B cell (primary cell): ENCODE results near the gene TNRC6C. TPM values are rescaled to one million over a fixed set of nuclear protein-coding genes. Genes with fewer than 3 reads are reported as not detected.
"Not testable (repeated sequence)": the region's sequence is repeated elsewhere in the genome, so short reads cannot be mapped to it uniquely, and the experiment has no call there.

Experiments
- ATAC-seq: fragments of 200-7000 bp; cut with Tn5 transposase; one replicate; pipeline ENCODE4 v1.10.0; 2021; ENCODE audit warnings: low read depth, mild to moderate bottlenecking, moderate number of reproducible peaks, moderate library complexity
- CTCF ChIA-PET: fragments of 350-600 bp; sonication (Branson Sonifier 250); formaldehyde crosslinking; loops from one replicate; lab custom pipeline; 2021; ENCODE audit warnings: antibody characterized with exemption, inconsistent platforms; lab: Charles Lee
- POLR2A ChIA-PET: fragments of 350-600 bp; sonication (Branson Sonifier 250); formaldehyde crosslinking; loops from one replicate; lab custom pipeline; 2021; ENCODE audit warnings: antibody characterized with exemption; lab: Charles Lee
- DNase-seq: peaks from one replicate; pipeline ENCODE4 v3.0.0; 2013
- H2AFZ ChIP-seq: 2 replicates; pipeline ENCODE4 v1.6.1; 2012; ENCODE audit warnings: mild to moderate bottlenecking, low read depth, low read length; ENCODE audit not compliant: insufficient read depth, poor library complexity, severe bottlenecking
- H3K27ac ChIP-seq, 2 donors: 1 replicate in 1 of 2; 2 replicates in 1 of 2; pipeline ENCODE4 v1.5.1; 2012 to 2013; ENCODE audit warnings: low read length in 2 of 2, mild to moderate bottlenecking in 2 of 2, moderate library complexity in 1 of 2
- H3K27me3 ChIP-seq, 4 experiments: fragments of 200-600 bp in 1 of 4; sonication (generic) in 1 of 4; replicated peaks in 1 of 4; 1 replicate in 2 of 4; 2 replicates in 2 of 4; pipeline versions ENCODE4 v1.6.1 to v1.7.0; 2013 to 2016; ENCODE audit warnings: low read length in 3 of 4, mild to moderate bottlenecking in 2 of 4, mixed read lengths in 1 of 4, moderate library complexity in 1 of 4; ENCODE audit not compliant: insufficient read depth in 4 of 4, control insufficient read depth in 3 of 4; ENCODE audit errors: control extremely low read depth in 1 of 4
- H3K36me3 ChIP-seq, 2 experiments: replicated peaks in 1 of 2; 1 replicate in 1 of 2; 2 replicates in 1 of 2; pipeline versions ENCODE4 v1.6.1 to v1.7.1; 2013; ENCODE audit warnings: low read length in 1 of 2; ENCODE audit not compliant: insufficient read depth in 2 of 2, control insufficient read depth in 1 of 2; ENCODE audit errors: control extremely low read depth in 1 of 2, extremely low read depth in 1 of 2
- H3K4me1 ChIP-seq, 2 donors: fragments of 200-600 bp in 1 of 2; sonication (generic) in 1 of 2; 1 replicate in 1 of 2; 2 replicates in 1 of 2; pipeline versions ENCODE4 v1.5.1 to v1.6.1; 2013 to 2017; ENCODE audit warnings: low read length in 2 of 2; ENCODE audit not compliant: control insufficient read depth in 2 of 2, insufficient read depth in 2 of 2
- H3K4me2 ChIP-seq: replicated peaks from 2 replicates; pipeline ENCODE3; 2012; ENCODE audit warnings: mild to moderate bottlenecking, low read depth, low read length; ENCODE audit not compliant: poor library complexity, severe bottlenecking
- H3K4me3 ChIP-seq, 5 experiments: fragments of 200-600 bp in 1 of 5; sonication (generic) in 1 of 5; 1 replicate in 3 of 5; 2 replicates in 2 of 5; pipeline versions ENCODE4 v1.5.1 to v1.7.0; 2011 to 2016; ENCODE audit warnings: low read length in 4 of 5, mild to moderate bottlenecking in 4 of 5, low read depth in 2 of 5, control low read depth in 1 of 5, moderate library complexity in 1 of 5; ENCODE audit not compliant: insufficient read depth in 1 of 5; ENCODE audit errors: control extremely low read depth in 1 of 5, extremely low read depth in 1 of 5
- H3K79me2 ChIP-seq: fragments of 200-600 bp; sonication (generic); one replicate; pipeline ENCODE4 v1.6.0; 2016; ENCODE audit warnings: low read length; ENCODE audit not compliant: control insufficient read depth, insufficient read depth
- H3K9ac ChIP-seq: fragments of 200-600 bp; sonication (generic); 2 replicates; pipeline ENCODE4 v1.6.1; 2017; ENCODE audit warnings: mild to moderate bottlenecking, low read length, moderate library complexity
- H3K9me3 ChIP-seq, 3 donors: one replicate each; pipeline versions ENCODE4 v1.6.1 to v1.7.1; 2013; ENCODE audit warnings: low read length in 2 of 3; ENCODE audit not compliant: control insufficient read depth in 2 of 3, insufficient read depth in 1 of 3; ENCODE audit errors: control extremely low read depth in 1 of 3
- H4K20me1 ChIP-seq: 2 replicates; pipeline ENCODE4 v1.6.0; 2012; ENCODE audit warnings: mild to moderate bottlenecking, low read length; ENCODE audit not compliant: insufficient read depth, control insufficient read depth, poor library complexity, severe bottlenecking
- H3K27ac Mint-ChIP-seq: one replicate; pipeline ENCODE4 v1.8.0; 2021; ENCODE audit warnings: mixed read lengths
- H3K27me3 Mint-ChIP-seq: one replicate; pipeline ENCODE4 v1.8.0; 2021; ENCODE audit warnings: mixed read lengths
- H3K4me1 Mint-ChIP-seq: one replicate; pipeline ENCODE4 v1.8.0; 2021; ENCODE audit warnings: mixed read lengths
- H3K4me3 Mint-ChIP-seq: one replicate; pipeline ENCODE4 v1.8.0; 2021; ENCODE audit warnings: mixed read lengths
- H3K9me3 Mint-ChIP-seq: one replicate; pipeline ENCODE4 v1.8.0; 2022; ENCODE audit warnings: mixed read lengths; ENCODE audit not compliant: insufficient read depth
- EZH2 ChIP-seq: IDR thresholded peaks from 2 replicates; pipeline ENCODE4 v1.6.1; 2012; ENCODE audit warnings: borderline replicate concordance, low read depth, mild to moderate bottlenecking, moderate library complexity, low read length; ENCODE audit not compliant: insufficient read depth, poor library complexity, severe bottlenecking
- WGBS: methylation state at CpG from one replicate; pipeline ENCODE4 v1.1.5; 2013; ENCODE audit warnings: missing lambda C conversion rate; ENCODE audit not compliant: insufficient coverage; 5-methylcytosine and 5-hydroxymethylcytosine counted together
- intact Hi-C: fragments of 100-400 bp; cut with micrococcal nuclease; formaldehyde crosslinking; loops from one replicate; pipeline ENCODE4 v1.10.0; 2022
- polyA plus RNA-seq: library from polyadenylated mRNA; depleted of rRNA; stranded (reverse); fragments of >200 nt; gene quantifications from 2 replicates; pipeline ENCODE4 v1.2.3, GENCODE V29; 2012
- total RNA-seq, 2 donors: library from RNA; stranded (reverse); fragments of 120-200 nt in 1 of 2; gene quantifications; 1 replicate in 1 of 2; 2 replicates in 1 of 2; pipeline versions ENCODE4 v1.2.3 to v1.2.4, GENCODE V29; 2013 to 2022
- TF ChIP-seq, protein P1 (sequence below): fragments of 200-600 bp; IDR thresholded peaks from one replicate; pipeline ENCODE4 v1.8.0; 2022; ENCODE audit warnings: antibody characterized with exemption, mild to moderate bottlenecking

The TNRC6C gene
- total and polyA plus RNA-seq, 2 donors (not counting 1 experiment from before 2014, with no cell fraction given): 3.9 to 63.8 TPM

GRCh38 chr17:78114831-78115723 lies 156.6 kb downstream of the TNRC6C start:
- no peak for DNase-seq
- H3K4me2 ChIP-seq: no peak overlapping the region

GRCh38 chr17:78115803-78116202 lies 157.3 kb downstream of the TNRC6C start:
- not testable (repeated sequence) for H3K4me2 ChIP-seq, H3K4me3 ChIP-seq, H3K9ac ChIP-seq, H3K9me3 ChIP-seq, H3K27ac Mint-ChIP-seq, H3K27me3 ChIP-seq, H3K9me3 Mint-ChIP-seq, DNase-seq, H3K27ac ChIP-seq, H3K4me3 Mint-ChIP-seq, H2AFZ ChIP-seq, H3K27me3 Mint-ChIP-seq, ATAC-seq
- H3K79me2 ChIP-seq: peaks cover 16% of the 10 kb centered on the region
- WGBS: 95% methylated on average over 14 of the region's 18 CpGs
- peaks cover 32% of the 10 kb centered on the region for H3K4me1 Mint-ChIP-seq
- peaks cover 0 to 85% of the 10 kb centered on the region in 2 experiments for H3K36me3 ChIP-seq
- ChIA-PET POLR2A (interaction anchor here (0.6 to 1.1 kb wide), 6 partner anchors 8 to 135 kb away, joined by 3 to 9 read pairs (median 4); no protein-coding TSS in a partner anchor), CTCF (interaction anchor here (0.6 to 10.9 kb wide), 2 partner anchors 61 to 129 kb away, joined by 4 to 142 read pairs; no protein-coding TSS in a partner anchor)
- H4K20me1 ChIP-seq: peaks cover 81% of the 10 kb centered on the region
- peaks cover 15 to 26% of the 10 kb centered on the region in 2 donors for H3K4me1 ChIP-seq
- intact Hi-C loops: loop anchor here (10.0 kb wide), 1 partner anchor 309 kb away; no protein-coding TSS in a partner anchor

More at GRCh38 chr17:78114831-78115723, 156.6 kb downstream of the TNRC6C start:
- Histone ChIP-seq H3K27me3 (no peaks in the 10 kb centered on the region), H3K9me3 (no peaks in the 10 kb centered on the region), H3K27ac (peak overlapping the region in 1 of 2 donors; percentile 43), H2AFZ (no peak overlapping the region), H4K20me1 (peaks cover 81% of the 10 kb centered on the region), H3K79me2 (peaks cover 16% of the 10 kb centered on the region), H3K4me3 (no peak overlapping the region), H3K4me1 (peaks cover 12 to 22% of the 10 kb centered on the region in 2 donors), H3K36me3 (peaks cover 0 to 85% of the 10 kb centered on the region in 2 experiments), H3K9ac (no peak overlapping the region)
- 94% methylated on average over 22 of the region's 28 CpGs for WGBS
- Mint-ChIP-seq H3K9me3 (no peaks in the 10 kb centered on the region), H3K27ac (peak overlapping the region; percentile 63), H3K4me1 (peaks cover 29% of the 10 kb centered on the region), H3K4me3 (no peak overlapping the region), H3K27me3 (no peaks in the 10 kb centered on the region)
- no peak for TF ChIP-seq EZH2
- TF ChIP-seq, protein P1, sequence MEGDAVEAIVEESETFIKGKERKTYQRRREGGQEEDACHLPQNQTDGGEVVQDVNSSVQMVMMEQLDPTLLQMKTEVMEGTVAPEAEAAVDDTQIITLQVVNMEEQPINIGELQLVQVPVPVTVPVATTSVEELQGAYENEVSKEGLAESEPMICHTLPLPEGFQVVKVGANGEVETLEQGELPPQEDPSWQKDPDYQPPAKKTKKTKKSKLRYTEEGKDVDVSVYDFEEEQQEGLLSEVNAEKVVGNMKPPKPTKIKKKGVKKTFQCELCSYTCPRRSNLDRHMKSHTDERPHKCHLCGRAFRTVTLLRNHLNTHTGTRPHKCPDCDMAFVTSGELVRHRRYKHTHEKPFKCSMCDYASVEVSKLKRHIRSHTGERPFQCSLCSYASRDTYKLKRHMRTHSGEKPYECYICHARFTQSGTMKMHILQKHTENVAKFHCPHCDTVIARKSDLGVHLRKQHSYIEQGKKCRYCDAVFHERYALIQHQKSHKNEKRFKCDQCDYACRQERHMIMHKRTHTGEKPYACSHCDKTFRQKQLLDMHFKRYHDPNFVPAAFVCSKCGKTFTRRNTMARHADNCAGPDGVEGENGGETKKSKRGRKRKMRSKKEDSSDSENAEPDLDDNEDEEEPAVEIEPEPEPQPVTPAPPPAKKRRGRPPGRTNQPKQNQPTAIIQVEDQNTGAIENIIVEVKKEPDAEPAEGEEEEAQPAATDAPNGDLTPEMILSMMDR: no peak
- POLR2A ChIA-PET: interaction anchor here (0.6 to 1.4 kb wide), 6 partner anchors 9 to 65 kb away, joined by 3 to 9 read pairs (median 4); no protein-coding TSS in a partner anchor
- CTCF ChIA-PET: interaction anchor here (1.1 to 10.9 kb wide), 7 partner anchors 7 to 135 kb away, joined by 3 to 142 read pairs (median 9); no protein-coding TSS in a partner anchor
- no peak for ATAC-seq
- intact Hi-C loops: loop anchor here (10.0 kb wide), 1 partner anchor 310 kb away; no protein-coding TSS in a partner anchor
